Thyroid gland (tissue), 4 donors: Measurements from ENCODE around the gene WFDC6. TPM values are rescaled to one million over a fixed set of nuclear protein-coding genes. Genes with fewer than 3 reads are reported as not detected.

ENCODE experiments used
- DNase-seq, 2 donors: peaks; one replicate each; pipeline ENCODE4 v3.0.0-alpha.2; 2019
- H3K27ac ChIP-seq, 3 donors: fragments of 200-600 bp; sonication (generic); 1 replicate in 2 of 3; 2 replicates in 1 of 3; pipeline ENCODE4 v1.5.1; 2016 to 2019; ENCODE audit warnings: mild to moderate bottlenecking in 1 of 3, moderate library complexity in 1 of 3
- H3K27me3 ChIP-seq: fragments of 200-600 bp; sonication (generic); one replicate; pipeline ENCODE4 v1.5.1; 2019
- H3K36me3 ChIP-seq, 2 donors: fragments of 200-600 bp; sonication (generic); one replicate each; pipeline ENCODE4 v1.5.1; 2016 to 2019
- H3K4me1 ChIP-seq, 2 donors: fragments of 200-600 bp; sonication (generic); one replicate each; pipeline ENCODE4 v1.5.1; 2017 to 2019
- H3K4me3 ChIP-seq, 3 donors: fragments of 200-600 bp; sonication (generic); replicated peaks in 1 of 3; 1 replicate in 2 of 3; 2 replicates in 1 of 3; pipeline ENCODE4 v1.5.1; 2016; ENCODE audit warnings: mild to moderate bottlenecking in 1 of 3
- H3K9me3 ChIP-seq: fragments of 200-600 bp; sonication (generic); one replicate; pipeline ENCODE4 v1.5.1; 2017
- CTCF ChIP-seq, 6 experiments: fragments of 200-600 bp in 3 of 6; fragments of 450-650 bp in 3 of 6; sonication (generic) in 3 of 6; IDR thresholded peaks; one replicate each; pipeline ENCODE4 v1.5.1; 2016 to 2019; ENCODE audit warnings: antibody characterized with exemption in 6 of 6, mild to moderate bottlenecking in 2 of 6, inconsistent platforms in 1 of 6, moderate library complexity in 1 of 6
- POLR2A ChIP-seq, 2 donors: fragments of 450-650 bp; IDR thresholded peaks; one replicate each; pipeline ENCODE4 v1.6.1; 2017; ENCODE audit warnings: antibody characterized with exemption in 2 of 2, mild to moderate bottlenecking in 2 of 2, moderate library complexity in 1 of 2
- WGBS, 2 donors: methylation state at CpG; one replicate each; pipeline ENCODE4 v1.1.5; 2017; 5-methylcytosine and 5-hydroxymethylcytosine counted together
- intact Hi-C: fragments of 100-400 bp; cut with DNase I; formaldehyde crosslinking; loops from one replicate; pipeline ENCODE4 v1.15.1; 2023
- total RNA-seq, 4 donors: library from RNA; depleted of rRNA; stranded (reverse); fragments of >200 nt; gene quantifications; one replicate each; pipeline ENCODE4 v1.2.3, GENCODE V29; 2016

The WFDC6 gene
- total RNA-seq, 4 donors from 2014 or later, result not detected

- intact Hi-C loops, result no loop called here
Observed at GRCh38 chr20:45523821-45524220, 15.5 kb downstream of the WFDC6 start.

GRCh38 chr20:45518282-45518681 is 21.0 kb downstream of the WFDC6 start:
- Histone ChIP-seq H3K4me1 (peaks cover 6 to 10% of the 10 kb centered on the region in 2 donors), H3K27ac (peak overlapping the region in 2 of 3 donors; percentile 30 to 82), H3K27me3 (no peaks in the 10 kb centered on the region), H3K36me3 (no peaks in the 10 kb centered on the region), H3K9me3 (no peaks in the 10 kb centered on the region), H3K4me3 (no peak overlapping the region)
- DNase-seq, result peak; percentile 83
- TF ChIP-seq CTCF (IDR thresholded peaks at IDR 0.05), result no peak
- TF ChIP-seq POLR2A (IDR thresholded peaks at IDR 0.05), result no peak
- whole genome bisulfite sequencing, 2 donors, result 27 to 36% methylated on average over 2 of the region's 2 CpGs
- intact Hi-C loops, result no loop called here

More at GRCh38 chr20:45523821-45524220, 15.5 kb downstream of the WFDC6 start:
- H3K4me3 ChIP-seq, result no peak overlapping the region
- no peak for TF ChIP-seq POLR2A (IDR thresholded peaks at IDR 0.05)
- TF ChIP-seq CTCF (IDR thresholded peaks at IDR 0.05), result no peak
- H3K9me3 ChIP-seq, result no peaks in the 10 kb centered on the region
- no peaks in the 10 kb centered on the region for H3K27me3 ChIP-seq
- no peak overlapping the region for H3K27ac ChIP-seq
- no peak for DNase-seq
- H3K4me1 ChIP-seq, result peaks cover 0 to 2% of the 10 kb centered on the region in 2 donors
- H3K36me3 ChIP-seq, result no peaks in the 10 kb centered on the region
- 77 to 88% methylated on average over 1 of the region's 1 CpG for WGBS, 2 donors

- DNase-seq, result peak; percentile 1 to 7
- TF ChIP-seq CTCF (IDR thresholded peaks at IDR 0.05), result no peak
- Histone ChIP-seq H3K36me3 (no peaks in the 10 kb centered on the region), H3K27ac (no peak within 1 kb of the TSS), H3K4me1 (peaks cover 6 to 10% of the 10 kb centered on the region in 2 donors), H3K27me3 (no peaks in the 10 kb centered on the region), H3K9me3 (no peaks in the 10 kb centered on the region), H3K4me3 (no peak within 1 kb of the TSS)
- WGBS, 2 donors, result 81 to 84% methylated on average over 5 of the region's 5 CpGs
- intact Hi-C loops, result no loop called here
Observed at GRCh38 chr20:45515147-45515913, 24.0 kb downstream of the WFDC6 start, which contains the start of gene SPINT3. SPINT3 (minus strand) TSS chr20:45515622; CDS start chr20:45515608, 14 bp downstream.

- TF ChIP-seq CTCF (IDR thresholded peaks at IDR 0.05), result no peak
- no peak for TF ChIP-seq POLR2A (IDR thresholded peaks at IDR 0.05)
Observed at GRCh38 chr20:45510242-45510862, 28.9 kb downstream of the WFDC6 start.

GRCh38 chr20:45509091-45509490 is 30.2 kb downstream of the WFDC6 start:
- TF ChIP-seq POLR2A (IDR thresholded peaks at IDR 0.05) (no peak), CTCF (IDR thresholded peaks at IDR 0.05) (no peak)
- Histone ChIP-seq H3K4me1 (no peaks in the 10 kb centered on the region), H3K27ac (no peak overlapping the region), H3K36me3 (no peaks in the 10 kb centered on the region), H3K4me3 (no peak overlapping the region), H3K27me3 (peaks cover 4% of the 10 kb centered on the region), H3K9me3 (no peaks in the 10 kb centered on the region)
- intact Hi-C loops, result no loop called here
- WGBS, 2 donors, result 53 to 79% methylated on average over 4 of the region's 4 CpGs
- no peak for DNase-seq

More at GRCh38 chr20:45510242-45510862, 28.9 kb downstream of the WFDC6 start:
- 82 to 91% methylated on average over 5 of the region's 5 CpGs for WGBS, 2 donors
- H3K4me3 ChIP-seq, result no peak overlapping the region
- no peaks in the 10 kb centered on the region for H3K9me3 ChIP-seq
- H3K27me3 ChIP-seq, result no peaks in the 10 kb centered on the region
- intact Hi-C loops, result no loop called here
- no peaks in the 10 kb centered on the region for H3K4me1 ChIP-seq
- H3K27ac ChIP-seq, result no peak overlapping the region
- DNase-seq, result no peak
- no peaks in the 10 kb centered on the region for H3K36me3 ChIP-seq
